Suprapubic skin (tissue), 4 donors: ENCODE data around the gene GHDC.

Experiments
- CTCF ChIP-seq, 2 donors: fragments of 200-600 bp in 1 of 2; fragments of 450-650 bp in 1 of 2; sonication (generic) in 1 of 2; IDR thresholded peaks; one replicate each; pipeline ENCODE4 v1.5.1; 2016 to 2019; ENCODE audit warnings: antibody characterized with exemption in 2 of 2, mild to moderate bottlenecking in 1 of 2, moderate library complexity in 1 of 2
- EP300 ChIP-seq: sonication (generic); formaldehyde crosslinking; IDR thresholded peaks from one replicate; pipeline ENCODE4 v1.6.1; 2017; ENCODE audit warnings: antibody characterized with exemption
- POLR2A ChIP-seq, 2 donors: fragments of 450-650 bp; IDR thresholded peaks; one replicate each; pipeline ENCODE4 v1.6.1; 2017; ENCODE audit warnings: antibody characterized with exemption in 2 of 2, mild to moderate bottlenecking in 2 of 2, moderate library complexity in 2 of 2
- POLR2AphosphoS5 ChIP-seq, 3 donors: sonication (generic); formaldehyde crosslinking; IDR thresholded peaks; one replicate each; pipeline ENCODE4 v1.6.1; 2017; ENCODE audit warnings: antibody characterized with exemption in 3 of 3

DNA sequence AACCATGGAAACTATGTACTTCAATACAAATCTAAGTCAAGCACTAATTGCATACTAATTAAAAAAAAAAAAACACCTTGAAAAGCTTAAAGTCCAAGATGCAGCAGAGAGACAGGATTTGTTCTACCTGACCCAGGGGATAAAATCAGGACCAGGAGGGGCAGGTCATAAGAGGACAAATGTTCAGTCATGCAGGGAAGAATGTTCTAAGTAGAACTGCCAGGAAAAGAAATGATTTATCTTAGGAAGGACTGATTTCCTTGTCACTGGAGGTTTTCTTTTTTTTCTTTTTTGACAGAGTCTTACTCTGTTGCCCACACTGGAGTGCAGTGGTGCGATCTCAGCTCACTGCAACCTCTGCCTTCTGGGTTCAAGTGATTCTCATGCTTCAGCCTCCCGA is 9.1 kb upstream of the GHDC start:
- TF ChIP-seq POLR2A (IDR thresholded peaks at IDR 0.05), result no peak
- TF ChIP-seq CTCF (IDR thresholded peaks at IDR 0.05), result no peak
- TF ChIP-seq EP300, result no peak
- no peak for TF ChIP-seq POLR2AphosphoS5 (IDR thresholded peaks at IDR 0.05)
